Loucy (cell line): Measurements from ENCODE around the gene SPRY4.
"Not testable (repeated sequence)": the region's sequence is repeated elsewhere in the genome, so short reads cannot be mapped to it uniquely, and the experiment has no call there.

Source experiments
- H2AFZ ChIP-seq: fragments of 200-600 bp; sonication (generic); 2 replicates; pipeline ENCODE4 v1.6.0; 2016; ENCODE audit warnings: antibody characterized with exemption, mild to moderate bottlenecking, low read length, moderate library complexity
- H3F3A ChIP-seq: fragments of 200-600 bp; 2 replicates; pipeline ENCODE4 v1.6.0; 2016; ENCODE audit warnings: antibody characterized with exemption, low read depth, mild to moderate bottlenecking
- H3K27me3 ChIP-seq: fragments of 200-600 bp; sonication (generic); 2 replicates; pipeline ENCODE4 v1.6.1; 2014; ENCODE audit warnings: low read length, mild to moderate bottlenecking; ENCODE audit not compliant: insufficient read depth, poor library complexity, severe bottlenecking
- H3K36me3 ChIP-seq: fragments of 200-600 bp; sonication (generic); 2 replicates; pipeline ENCODE4 v1.6.1; 2016; ENCODE audit warnings: low read length; ENCODE audit not compliant: insufficient read depth
- H3K4me1 ChIP-seq: fragments of 200-600 bp; sonication (generic); 2 replicates; pipeline ENCODE4 v1.5.1; 2014; ENCODE audit warnings: low read length, mild to moderate bottlenecking; ENCODE audit not compliant: insufficient read depth, poor library complexity, severe bottlenecking
- H3K4me2 ChIP-seq: fragments of 200-600 bp; sonication (generic); 2 replicates; pipeline ENCODE4 v1.6.0; 2014; ENCODE audit warnings: antibody characterized with exemption, low read length, low read depth, mild to moderate bottlenecking; ENCODE audit not compliant: poor library complexity, severe bottlenecking
- H3K4me3 ChIP-seq: fragments of 200-600 bp; sonication (generic); 2 replicates; pipeline ENCODE4 v1.5.1; 2014; ENCODE audit warnings: low read length, mild to moderate bottlenecking, mixed read lengths; ENCODE audit not compliant: poor library complexity, severe bottlenecking
- H3K79me2 ChIP-seq: fragments of 200-600 bp; sonication (generic); 2 replicates; pipeline ENCODE4 v1.6.1; 2014; ENCODE audit warnings: low read length; ENCODE audit not compliant: insufficient read depth
- H3K9ac ChIP-seq: fragments of 200-600 bp; sonication (generic); 2 replicates; pipeline ENCODE4 v1.6.0; 2014; ENCODE audit warnings: mild to moderate bottlenecking, low read depth, low read length, moderate library complexity; ENCODE audit not compliant: poor library complexity, severe bottlenecking
- H3K9me2 ChIP-seq: fragments of 200-600 bp; sonication (generic); replicated peaks from 2 replicates; pipeline ENCODE4 v1.6.1; 2016; ENCODE audit warnings: low read depth, low read length, mixed read lengths
- H3K9me3 ChIP-seq: fragments of 200-600 bp; sonication (generic); 2 replicates; pipeline ENCODE4 v1.6.1; 2014; ENCODE audit warnings: mild to moderate bottlenecking, antibody characterized with exemption, low read length, low read depth; ENCODE audit not compliant: insufficient read depth
- H4K20me1 ChIP-seq: fragments of 200-600 bp; sonication (generic); 2 replicates; pipeline ENCODE4 v1.6.0; 2014; ENCODE audit warnings: antibody characterized with exemption, low read length, mild to moderate bottlenecking; ENCODE audit not compliant: insufficient read depth, poor library complexity, severe bottlenecking
- CTCF ChIP-seq: fragments of 200-600 bp; sonication (generic); conservative IDR thresholded peaks from 2 replicates; pipeline ENCODE4 v1.5.1; 2014; ENCODE audit warnings: mild to moderate bottlenecking, antibody characterized with exemption, low read length
- EZH2phosphoT487 ChIP-seq: fragments of 200-600 bp; IDR thresholded peaks from 2 replicates; pipeline ENCODE4 v1.6.1; 2018; ENCODE audit warnings: antibody characterized with exemption, mild to moderate bottlenecking, moderate library complexity, borderline replicate concordance

SPRY4 gene

GRCh38 chr5:142300677-142301076 lies 24.1 kb downstream of the SPRY4 start:
- no peak for TF ChIP-seq EZH2phosphoT487
- TF ChIP-seq CTCF: no peak
- Histone ChIP-seq H3K27me3 (no peaks in the 10 kb centered on the region), H3K79me2 (no peaks in the 10 kb centered on the region)

GRCh38 chr5:142298789-142299188 lies 26.0 kb downstream of the SPRY4 start:
- H3K27me3 ChIP-seq: no peaks in the 10 kb centered on the region
- no peaks in the 10 kb centered on the region for H3K79me2 ChIP-seq
- no peaks in the 10 kb centered on the region for H3K9me2 ChIP-seq
- no peak overlapping the region for H2AFZ ChIP-seq
- no peaks in the 10 kb centered on the region for H3K36me3 ChIP-seq
- H3F3A ChIP-seq: no peaks in the 10 kb centered on the region
- H3K4me3 ChIP-seq: no peak overlapping the region
- H3K9me3 ChIP-seq: no peaks in the 10 kb centered on the region
- no peak overlapping the region for H3K4me2 ChIP-seq
- TF ChIP-seq CTCF (no peak), EZH2phosphoT487 (no peak)
- H3K9ac ChIP-seq: no peak overlapping the region
- H3K4me1 ChIP-seq: no peaks in the 10 kb centered on the region
- no peaks in the 10 kb centered on the region for H4K20me1 ChIP-seq

More at GRCh38 chr5:142300677-142301076, 24.1 kb downstream of the SPRY4 start:
- Histone ChIP-seq H3F3A (no peaks in the 10 kb centered on the region), H3K9me3 (no peaks in the 10 kb centered on the region), H3K4me2 (no peak overlapping the region), H4K20me1 (no peaks in the 10 kb centered on the region), H2AFZ (no peak overlapping the region), H3K4me1 (no peaks in the 10 kb centered on the region), H3K36me3 (no peaks in the 10 kb centered on the region), H3K4me3 (no peak overlapping the region), H3K9ac (no peak overlapping the region), H3K9me2 (no peaks in the 10 kb centered on the region)

GRCh38 chr5:142297786-142298185 lies 27.0 kb downstream of the SPRY4 start:
- not testable (repeated sequence) for H3K27me3 ChIP-seq, H3K79me2 ChIP-seq

GRCh38 chr5:142296914-142297417 lies 27.9 kb downstream of the SPRY4 start:
- Histone ChIP-seq H3K4me3 (no peak overlapping the region), H3K27me3 (no peaks in the 10 kb centered on the region), H3K9me3 (no peaks in the 10 kb centered on the region), H3K4me1 (no peaks in the 10 kb centered on the region), H3K9me2 (no peaks in the 10 kb centered on the region), H4K20me1 (no peaks in the 10 kb centered on the region), H3K36me3 (no peaks in the 10 kb centered on the region), H3K79me2 (no peaks in the 10 kb centered on the region), H3F3A (no peaks in the 10 kb centered on the region), H3K9ac (no peak overlapping the region), H3K4me2 (no peak overlapping the region), H2AFZ (no peak overlapping the region)
- no peak for TF ChIP-seq CTCF
- no peak for TF ChIP-seq EZH2phosphoT487

More at GRCh38 chr5:142297786-142298185, 27.0 kb downstream of the SPRY4 start:
- H3K9ac ChIP-seq, H3K4me3 ChIP-seq, H3F3A ChIP-seq, H2AFZ ChIP-seq, H3K36me3 ChIP-seq, H3K4me1 ChIP-seq, H3K9me3 ChIP-seq, H3K4me2 ChIP-seq, H3K9me2 ChIP-seq, H4K20me1 ChIP-seq: not testable (repeated sequence)
